Tibial nerve (tissue), 4 donors: ENCODE measurements around the gene CTAGE1. TPM values are rescaled to one million over a fixed set of nuclear protein-coding genes. Genes with fewer than 3 reads are reported as not detected.

Experiments used
- DNase-seq, 2 donors: peaks; one replicate each; pipeline ENCODE4 v3.0.0-alpha.2; 2019; ENCODE audit warnings: low spot score in 2 of 2
- H3K27ac ChIP-seq, 4 donors: fragments of 200-600 bp; sonication (generic) in 3 of 4; one replicate each; pipeline ENCODE4 v1.5.1; 2017 to 2019; ENCODE audit warnings: mild to moderate bottlenecking in 1 of 4
- H3K27me3 ChIP-seq, 2 donors: fragments of 200-600 bp; sonication (generic) in 1 of 2; one replicate each; pipeline versions ENCODE4 v1.5.1 to v1.6.0; 2017 to 2019
- H3K36me3 ChIP-seq, 3 donors: fragments of 200-600 bp; sonication (generic); one replicate each; pipeline ENCODE4 v1.5.1; 2018 to 2019
- H3K4me1 ChIP-seq, 4 donors: fragments of 200-600 bp; sonication (generic) in 3 of 4; one replicate each; pipeline ENCODE4 v1.5.1; 2017 to 2019
- H3K4me3 ChIP-seq, 4 donors: fragments of 200-600 bp; sonication (generic) in 3 of 4; one replicate each; pipeline ENCODE4 v1.5.1; 2017 to 2019; ENCODE audit warnings: mild to moderate bottlenecking in 1 of 4, moderate library complexity in 1 of 4
- H3K9me3 ChIP-seq, 4 donors: fragments of 200-600 bp; sonication (generic) in 3 of 4; one replicate each; pipeline ENCODE4 v1.5.1; 2017 to 2019
- EP300 ChIP-seq, 2 donors: sonication (generic); formaldehyde crosslinking; IDR thresholded peaks; one replicate each; pipeline ENCODE4 v1.6.1; 2017; ENCODE audit warnings: antibody characterized with exemption in 2 of 2, mild to moderate bottlenecking in 1 of 2
- POLR2A ChIP-seq, 2 donors: fragments of 450-650 bp; IDR thresholded peaks; one replicate each; pipeline ENCODE4 v1.6.1; 2017; ENCODE audit warnings: antibody characterized with exemption in 2 of 2, mild to moderate bottlenecking in 2 of 2, moderate library complexity in 2 of 2
- WGBS, 2 donors: methylation state at CpG; one replicate each; pipeline ENCODE4 v1.1.5; 2018; 5-methylcytosine and 5-hydroxymethylcytosine counted together
- total RNA-seq, 4 donors: library from RNA; depleted of rRNA; stranded (reverse); fragments of >200 nt; gene quantifications; one replicate each; pipeline ENCODE4 v1.1.0, GENCODE V29; 2016
- TF ChIP-seq, protein P1 (sequence below), 5 experiments: fragments of 200-600 bp in 3 of 5; fragments of 450-650 bp in 2 of 5; sonication (generic) in 3 of 5; IDR thresholded peaks; one replicate each; pipeline ENCODE4 v1.5.1; 2016 to 2019; ENCODE audit warnings: antibody characterized with exemption in 5 of 5, mild to moderate bottlenecking in 3 of 5, moderate library complexity in 2 of 5

Gene CTAGE1
- total RNA-seq, 4 donors from 2014 or later: not detected

- H3K9me3 ChIP-seq: peaks cover 0 to 29% (median 6%) of the 10 kb centered on the region in 4 donors
- H3K27ac ChIP-seq: no peak overlapping the region
- no peak overlapping the region for H3K4me3 ChIP-seq
- no peaks in the 10 kb centered on the region for H3K27me3 ChIP-seq
- 86 to 88% methylated on average over 4 of the region's 4 CpGs for WGBS, 2 donors
- H3K4me1 ChIP-seq: peaks cover 0 to 9% (median 0%) of the 10 kb centered on the region in 4 donors
- no peak for DNase-seq
- H3K36me3 ChIP-seq: no peaks in the 10 kb centered on the region
- TF ChIP-seq, protein P1, sequence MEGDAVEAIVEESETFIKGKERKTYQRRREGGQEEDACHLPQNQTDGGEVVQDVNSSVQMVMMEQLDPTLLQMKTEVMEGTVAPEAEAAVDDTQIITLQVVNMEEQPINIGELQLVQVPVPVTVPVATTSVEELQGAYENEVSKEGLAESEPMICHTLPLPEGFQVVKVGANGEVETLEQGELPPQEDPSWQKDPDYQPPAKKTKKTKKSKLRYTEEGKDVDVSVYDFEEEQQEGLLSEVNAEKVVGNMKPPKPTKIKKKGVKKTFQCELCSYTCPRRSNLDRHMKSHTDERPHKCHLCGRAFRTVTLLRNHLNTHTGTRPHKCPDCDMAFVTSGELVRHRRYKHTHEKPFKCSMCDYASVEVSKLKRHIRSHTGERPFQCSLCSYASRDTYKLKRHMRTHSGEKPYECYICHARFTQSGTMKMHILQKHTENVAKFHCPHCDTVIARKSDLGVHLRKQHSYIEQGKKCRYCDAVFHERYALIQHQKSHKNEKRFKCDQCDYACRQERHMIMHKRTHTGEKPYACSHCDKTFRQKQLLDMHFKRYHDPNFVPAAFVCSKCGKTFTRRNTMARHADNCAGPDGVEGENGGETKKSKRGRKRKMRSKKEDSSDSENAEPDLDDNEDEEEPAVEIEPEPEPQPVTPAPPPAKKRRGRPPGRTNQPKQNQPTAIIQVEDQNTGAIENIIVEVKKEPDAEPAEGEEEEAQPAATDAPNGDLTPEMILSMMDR (IDR thresholded peaks at IDR 0.05): no peak
- no peak for TF ChIP-seq EP300 (IDR thresholded peaks at IDR 0.05)
- TF ChIP-seq POLR2A (IDR thresholded peaks at IDR 0.05): no peak
Observed at GRCh38 chr18:22447792-22448191, 30.1 kb upstream of the CTAGE1 start.

DNA sequence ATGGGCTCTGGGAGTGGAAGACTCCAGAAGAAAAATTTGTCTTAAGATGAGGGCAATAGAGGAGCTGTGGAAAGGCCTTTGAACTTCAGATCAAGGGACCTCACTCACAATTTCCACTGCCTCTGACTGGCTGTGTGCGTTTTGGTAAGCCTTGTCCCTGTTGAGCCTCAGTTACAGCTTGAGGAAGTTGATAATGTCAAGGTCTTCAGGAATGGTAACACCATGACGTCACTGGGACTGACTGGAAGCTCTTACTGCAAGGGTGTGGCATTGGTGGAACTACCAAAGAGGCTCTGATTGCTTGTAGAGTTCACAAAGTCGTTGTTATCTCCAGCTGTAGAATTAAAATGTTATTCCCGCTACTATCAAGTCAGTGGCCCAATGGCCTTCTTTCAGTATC lies 29.2 kb upstream of the CTAGE1 start:
- H3K27ac ChIP-seq: no peak overlapping the region
- no peak for TF ChIP-seq POLR2A (IDR thresholded peaks at IDR 0.05)
- no peak for TF ChIP-seq EP300 (IDR thresholded peaks at IDR 0.05)
- TF ChIP-seq, protein P1 (IDR thresholded peaks at IDR 0.05): no peak
- H3K9me3 ChIP-seq: peaks cover 0 to 29% (median 6%) of the 10 kb centered on the region in 4 donors
- H3K4me1 ChIP-seq: peaks cover 0 to 2% (median 0%) of the 10 kb centered on the region in 4 donors
- DNase-seq: no peak
- no peaks in the 10 kb centered on the region for H3K36me3 ChIP-seq
- H3K27me3 ChIP-seq: no peaks in the 10 kb centered on the region
- no peak overlapping the region for H3K4me3 ChIP-seq
- WGBS, 2 donors: 83 to 85% methylated on average over 4 of the region's 4 CpGs

DNA sequence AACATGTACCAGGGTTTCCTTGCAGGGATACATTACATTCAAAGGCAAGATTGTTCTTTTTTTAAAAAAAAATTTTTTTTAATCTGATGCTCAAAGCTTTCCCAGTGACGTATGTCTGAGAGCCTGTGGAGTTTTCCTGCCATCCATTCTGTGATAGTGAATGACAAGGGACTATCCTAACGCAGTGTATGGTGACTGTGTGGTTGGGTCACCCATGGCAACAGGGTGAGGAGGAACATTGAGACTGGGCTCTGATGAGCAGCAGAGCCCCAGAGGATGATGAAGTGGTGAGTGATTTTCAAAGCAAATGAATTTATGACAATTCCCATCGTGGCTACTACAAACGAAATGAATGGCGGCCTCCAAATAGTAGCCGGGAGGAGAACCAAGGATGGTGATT lies 28.6 kb upstream of the CTAGE1 start:
- no peak for DNase-seq

GRCh38 chr18:22441638-22442037 lies 23.9 kb upstream of the CTAGE1 start:
- Histone ChIP-seq H3K4me3 (no peak overlapping the region), H3K36me3 (no peaks in the 10 kb centered on the region), H3K27ac (no peak overlapping the region), H3K4me1 (no peaks in the 10 kb centered on the region), H3K9me3 (no peaks in the 10 kb centered on the region), H3K27me3 (no peaks in the 10 kb centered on the region)
- no peak for TF ChIP-seq EP300 (IDR thresholded peaks at IDR 0.05)
- TF ChIP-seq, protein P1 (IDR thresholded peaks at IDR 0.05): no peak
- TF ChIP-seq POLR2A (IDR thresholded peaks at IDR 0.05): no peak
- DNase-seq: no peak

More for the DNA sequence above, 28.6 kb upstream of the CTAGE1 start:
- TF ChIP-seq EP300 (IDR thresholded peaks at IDR 0.05) (no peak), POLR2A (IDR thresholded peaks at IDR 0.05) (no peak)
- TF ChIP-seq, protein P1 (IDR thresholded peaks at IDR 0.05): no peak
- no peak overlapping the region for H3K4me3 ChIP-seq
- H3K27ac ChIP-seq: no peak overlapping the region
- 83 to 86% methylated on average over 6 of the region's 6 CpGs for WGBS, 2 donors
- H3K36me3 ChIP-seq: no peaks in the 10 kb centered on the region
- peaks cover 0 to 29% (median 6%) of the 10 kb centered on the region in 4 donors for H3K9me3 ChIP-seq
- H3K27me3 ChIP-seq: no peaks in the 10 kb centered on the region
- no peaks in the 10 kb centered on the region for H3K4me1 ChIP-seq

DNA sequence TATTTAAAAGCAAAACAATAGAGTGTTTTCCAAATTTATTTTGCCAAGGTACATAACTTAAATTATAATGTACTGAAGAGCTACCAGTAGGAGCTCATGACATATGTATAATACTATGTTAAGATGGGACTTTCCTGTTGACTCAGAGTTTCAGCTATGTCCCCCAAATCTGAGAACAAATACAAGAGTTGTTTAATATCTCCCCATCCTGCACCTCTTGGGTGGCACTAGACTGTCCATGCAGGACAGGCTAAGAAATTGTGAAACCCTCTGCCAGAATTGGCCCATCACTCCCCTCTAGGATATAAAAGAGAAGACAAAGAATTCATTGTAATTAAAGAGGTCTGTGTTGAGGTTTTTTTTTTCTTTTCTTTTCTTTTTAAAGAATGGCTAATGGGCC lies 21.7 kb upstream of the CTAGE1 start:
- TF ChIP-seq, protein P1 (IDR thresholded peaks at IDR 0.05): no peak
- TF ChIP-seq POLR2A (IDR thresholded peaks at IDR 0.05) (no peak), EP300 (IDR thresholded peaks at IDR 0.05) (no peak)
- Histone ChIP-seq H3K4me1 (no peaks in the 10 kb centered on the region), H3K27me3 (no peaks in the 10 kb centered on the region), H3K27ac (no peak overlapping the region), H3K9me3 (no peaks in the 10 kb centered on the region), H3K36me3 (no peaks in the 10 kb centered on the region), H3K4me3 (no peak overlapping the region)
- DNase-seq: no peak
